Vagina (tissue), 2 donors: Measurements from ENCODE around the gene EXO5.

ENCODE experiments used
- POLR2A ChIP-seq, 2 donors: fragments of 450-650 bp; IDR thresholded peaks; one replicate each; pipeline ENCODE4 v1.6.1; 2017; ENCODE audit warnings: antibody characterized with exemption in 2 of 2, mild to moderate bottlenecking in 2 of 2, moderate library complexity in 2 of 2
- POLR2AphosphoS5 ChIP-seq, 2 donors: sonication (generic); formaldehyde crosslinking; IDR thresholded peaks; one replicate each; pipeline ENCODE4 v1.9.0; 2017; ENCODE audit warnings: antibody characterized with exemption in 2 of 2, mild to moderate bottlenecking in 2 of 2, low read depth in 1 of 2; ENCODE audit not compliant: insufficient read depth in 1 of 2
- TF ChIP-seq, protein P1 (sequence below), 3 experiments: fragments of 450-650 bp in 2 of 3; fragments of 200-600 bp in 1 of 3; sonication (generic) in 1 of 3; IDR thresholded peaks; one replicate each; pipeline ENCODE4 v1.5.1; 2017 to 2019; ENCODE audit warnings: antibody characterized with exemption in 3 of 3, mild to moderate bottlenecking in 2 of 3, moderate library complexity in 2 of 3

DNA sequence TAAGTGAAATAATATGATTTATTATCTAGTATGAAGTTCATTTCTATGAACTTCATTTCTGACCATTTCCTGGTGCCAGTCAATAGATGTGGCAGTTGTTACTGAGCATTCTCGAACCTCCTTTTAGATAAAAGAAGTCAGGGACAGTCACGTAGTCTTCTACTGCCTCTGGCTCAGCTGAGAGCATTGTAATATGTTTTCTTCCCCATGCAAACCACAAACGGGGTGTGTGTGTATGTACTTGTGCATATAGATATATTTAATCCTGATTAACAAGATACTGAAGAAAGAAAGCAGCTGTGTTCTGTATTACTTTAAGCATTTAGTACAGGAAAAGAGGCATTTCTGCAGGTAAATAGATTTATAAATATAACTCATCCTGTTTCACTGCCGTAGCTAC, 44.5 kb downstream of the EXO5 start:
- no peak for TF ChIP-seq POLR2A (IDR thresholded peaks at IDR 0.05)
- TF ChIP-seq, protein P1, sequence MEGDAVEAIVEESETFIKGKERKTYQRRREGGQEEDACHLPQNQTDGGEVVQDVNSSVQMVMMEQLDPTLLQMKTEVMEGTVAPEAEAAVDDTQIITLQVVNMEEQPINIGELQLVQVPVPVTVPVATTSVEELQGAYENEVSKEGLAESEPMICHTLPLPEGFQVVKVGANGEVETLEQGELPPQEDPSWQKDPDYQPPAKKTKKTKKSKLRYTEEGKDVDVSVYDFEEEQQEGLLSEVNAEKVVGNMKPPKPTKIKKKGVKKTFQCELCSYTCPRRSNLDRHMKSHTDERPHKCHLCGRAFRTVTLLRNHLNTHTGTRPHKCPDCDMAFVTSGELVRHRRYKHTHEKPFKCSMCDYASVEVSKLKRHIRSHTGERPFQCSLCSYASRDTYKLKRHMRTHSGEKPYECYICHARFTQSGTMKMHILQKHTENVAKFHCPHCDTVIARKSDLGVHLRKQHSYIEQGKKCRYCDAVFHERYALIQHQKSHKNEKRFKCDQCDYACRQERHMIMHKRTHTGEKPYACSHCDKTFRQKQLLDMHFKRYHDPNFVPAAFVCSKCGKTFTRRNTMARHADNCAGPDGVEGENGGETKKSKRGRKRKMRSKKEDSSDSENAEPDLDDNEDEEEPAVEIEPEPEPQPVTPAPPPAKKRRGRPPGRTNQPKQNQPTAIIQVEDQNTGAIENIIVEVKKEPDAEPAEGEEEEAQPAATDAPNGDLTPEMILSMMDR (IDR thresholded peaks at IDR 0.05): no peak
- no peak for TF ChIP-seq POLR2AphosphoS5 (IDR thresholded peaks at IDR 0.05; ENCODE audit: insufficient read depth in 1 of 2, low read depth in 1 of 2)
